ENCODE measurements around the gene LRRIQ4. TPM values are rescaled to one million over a fixed set of nuclear protein-coding genes. Genes with fewer than 3 reads are reported as not detected.

LRRIQ4 gene
- total RNA-seq = not detected in 2 replicates

DNA sequence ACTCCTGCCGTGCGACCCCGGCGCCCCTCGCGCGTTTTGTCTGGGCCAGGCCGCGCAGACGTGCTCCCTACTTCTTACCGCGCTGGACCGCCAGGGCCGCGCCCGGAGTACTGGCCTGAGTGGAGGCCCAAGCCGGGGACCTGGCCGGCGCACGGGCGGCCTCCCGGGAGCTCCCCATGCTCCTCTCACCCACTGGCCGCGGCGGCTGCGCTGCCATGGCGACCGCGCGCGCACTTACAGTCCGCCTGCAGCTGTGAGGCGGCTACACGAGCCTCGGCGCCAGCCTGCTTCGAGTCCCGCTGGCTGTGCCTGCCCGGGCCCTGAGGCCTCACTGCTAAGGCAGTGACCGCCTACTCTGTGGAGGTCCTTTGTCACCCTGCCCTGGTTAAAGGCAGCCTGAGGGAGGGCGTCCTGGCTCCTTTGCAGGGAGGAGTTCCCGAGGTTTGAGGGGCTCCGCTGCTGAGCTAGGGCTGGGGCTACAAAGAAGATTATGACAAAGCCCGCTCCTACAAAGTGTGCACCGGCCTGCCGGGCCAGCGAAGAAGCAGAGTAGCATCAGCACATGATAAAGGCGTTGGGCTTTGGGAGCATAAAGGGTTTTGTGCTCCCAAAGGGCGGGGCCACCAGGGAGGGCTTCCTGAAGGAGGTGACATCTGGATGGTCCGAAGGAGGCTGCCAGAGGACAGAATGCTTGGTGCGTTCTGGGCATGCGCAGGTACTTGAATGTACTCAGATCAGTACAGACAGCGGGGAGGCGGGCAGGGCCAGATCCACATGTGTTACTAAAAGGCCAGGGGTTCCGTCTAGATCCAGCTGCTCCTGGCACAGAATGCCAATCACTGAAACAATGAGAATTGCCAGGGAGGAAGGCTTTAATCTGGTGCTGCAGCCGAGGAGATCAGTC is at the start of gene LRRIQ4, which contains the start of gene LRRC34:
Gene LRRIQ4 (plus strand): TSS at position 539 of the 904 bp plus-strand sequence. CDS start 9,052 bp downstream, outside the sequence.
Gene LRRC34 (minus strand): TSS at position 573 of the 904 bp plus-strand sequence. CDS start 356 bp downstream, at position 217.

DNA sequence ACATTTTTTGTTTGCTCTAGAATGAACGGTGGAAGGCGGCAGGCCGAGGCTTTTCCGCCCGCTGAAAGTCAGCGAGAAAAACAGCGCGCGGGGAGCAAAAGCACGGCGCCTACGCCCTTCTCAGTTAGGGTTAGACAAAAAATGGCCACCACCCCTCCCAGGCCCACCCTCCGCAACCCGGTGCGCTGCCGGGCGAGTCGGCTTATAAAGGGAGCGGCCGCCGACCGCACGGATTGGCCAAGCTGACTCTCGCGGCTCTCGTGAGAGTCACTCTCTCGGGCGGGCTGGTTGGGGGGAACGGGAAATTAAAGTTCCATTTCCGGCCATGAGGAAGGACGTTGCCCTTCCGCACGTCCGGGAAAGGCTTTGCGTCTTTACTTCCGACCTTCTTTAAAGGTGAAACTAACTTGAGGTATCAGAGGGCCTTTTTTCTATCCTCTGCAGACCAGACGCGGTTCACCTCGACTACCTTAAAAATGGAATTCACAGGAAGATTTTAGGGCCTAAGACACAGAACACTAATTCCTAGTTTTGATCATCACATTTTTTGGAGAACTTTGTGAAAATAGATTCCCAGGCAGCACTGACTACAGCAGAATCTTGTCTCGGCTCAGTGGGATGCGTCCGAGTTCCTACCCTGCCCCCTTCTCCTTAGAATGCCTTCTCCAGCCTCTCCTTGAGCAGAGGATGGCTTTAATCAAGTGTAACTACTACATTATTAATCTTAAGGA is 47.6 kb upstream of the LRRIQ4 start, which contains the start of gene TERC:
Gene TERC (minus strand): TSS at position 179 of the 731 bp plus-strand sequence.

DNA sequence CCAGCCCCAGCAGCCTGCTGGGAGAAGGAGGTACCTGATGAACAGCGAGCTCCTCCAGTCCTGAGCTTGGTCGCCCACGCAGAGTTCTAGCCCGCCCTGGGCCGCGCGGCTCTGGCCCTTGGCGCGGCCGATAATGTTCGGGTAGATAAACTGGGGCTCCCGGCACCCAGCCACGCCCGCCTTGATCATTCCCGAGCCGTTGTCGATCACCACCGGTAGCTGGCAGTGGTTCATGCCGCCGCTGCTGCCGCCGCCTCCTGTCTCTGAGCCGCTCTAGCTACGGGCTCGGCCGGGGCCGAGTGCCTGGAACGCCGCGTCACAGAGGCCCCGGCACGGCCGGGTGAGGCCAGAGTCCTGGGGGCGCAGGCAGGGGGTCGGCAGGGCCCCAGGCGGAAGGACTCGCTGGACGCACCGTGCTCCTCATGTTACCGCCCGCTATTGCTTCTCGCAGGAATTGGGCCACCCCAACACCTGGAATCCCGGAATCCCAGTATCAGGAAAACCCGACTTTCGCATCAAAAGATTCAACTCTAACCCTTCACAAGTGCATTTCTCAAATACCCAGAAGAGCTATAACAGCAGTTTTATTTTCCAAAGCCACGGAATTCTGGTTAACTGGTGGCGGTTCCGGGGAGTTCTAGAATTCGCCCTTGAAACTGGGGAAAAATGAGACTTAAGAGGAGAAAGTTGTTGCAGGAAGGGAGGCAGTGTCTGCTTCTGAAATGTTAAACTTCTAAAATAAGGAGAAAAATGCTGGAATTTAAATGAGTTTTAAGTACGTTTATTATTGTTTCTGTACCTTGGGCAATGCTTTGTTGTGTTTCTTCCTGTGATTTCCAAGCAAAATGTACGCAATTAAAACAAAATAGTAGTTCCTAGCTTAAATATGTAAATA is 43.1 kb upstream of the LRRIQ4 start, which contains the start of gene ACTRT3:
Gene ACTRT3 (minus strand): TSS at position 275 of the 895 bp plus-strand sequence. CDS start 41 bp downstream, at position 234.

DNA sequence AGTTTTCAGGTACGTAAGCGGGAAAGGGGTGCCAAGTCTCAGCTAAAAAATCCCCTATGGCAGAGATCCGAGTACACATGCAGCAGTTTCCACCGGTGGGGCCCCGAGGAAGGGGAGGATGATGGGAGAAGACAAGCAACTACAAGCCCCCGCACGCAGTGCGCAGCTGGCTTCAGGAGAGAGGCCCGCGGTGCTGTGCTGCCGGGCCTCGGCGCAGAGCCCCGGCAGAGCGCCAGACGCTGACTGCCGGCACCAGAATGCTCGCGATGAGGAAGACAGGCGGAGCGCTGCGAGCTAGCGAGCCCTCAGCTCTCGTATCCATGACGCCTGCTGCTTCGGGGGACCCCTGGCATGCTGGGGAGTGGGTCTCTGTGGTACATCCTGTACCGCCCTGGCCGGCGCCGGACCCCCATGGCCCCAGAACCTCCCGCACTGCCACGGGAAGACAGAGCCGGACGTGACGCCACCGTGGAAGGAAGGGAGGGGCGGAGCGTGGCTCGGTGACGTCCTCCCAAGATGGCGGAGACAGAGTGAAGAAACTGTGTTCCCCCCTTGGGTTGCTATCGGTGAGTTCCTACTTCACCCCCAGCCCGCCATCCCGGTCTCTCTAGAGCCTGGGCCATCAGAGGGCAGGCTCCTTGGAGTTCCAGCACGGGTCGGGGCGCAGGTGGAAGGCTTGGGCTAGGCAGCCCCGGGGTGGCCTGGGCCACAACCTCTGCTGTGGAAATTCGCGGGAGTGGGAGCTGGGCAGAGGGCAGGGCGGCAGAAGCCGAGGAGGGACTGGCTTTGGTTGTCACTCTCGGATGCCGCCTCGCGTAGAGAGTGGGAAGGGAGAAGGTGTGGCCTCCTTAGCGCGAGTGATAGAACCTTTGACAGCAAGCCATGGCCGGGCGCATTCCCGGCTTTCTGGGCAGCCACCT is 39.5 kb upstream of the LRRIQ4 start, which contains the start of gene MYNN:
Gene MYNN (plus strand): TSS at position 500 of the 920 bp plus-strand sequence. CDS start 900 bp downstream, outside the sequence.

DNA sequence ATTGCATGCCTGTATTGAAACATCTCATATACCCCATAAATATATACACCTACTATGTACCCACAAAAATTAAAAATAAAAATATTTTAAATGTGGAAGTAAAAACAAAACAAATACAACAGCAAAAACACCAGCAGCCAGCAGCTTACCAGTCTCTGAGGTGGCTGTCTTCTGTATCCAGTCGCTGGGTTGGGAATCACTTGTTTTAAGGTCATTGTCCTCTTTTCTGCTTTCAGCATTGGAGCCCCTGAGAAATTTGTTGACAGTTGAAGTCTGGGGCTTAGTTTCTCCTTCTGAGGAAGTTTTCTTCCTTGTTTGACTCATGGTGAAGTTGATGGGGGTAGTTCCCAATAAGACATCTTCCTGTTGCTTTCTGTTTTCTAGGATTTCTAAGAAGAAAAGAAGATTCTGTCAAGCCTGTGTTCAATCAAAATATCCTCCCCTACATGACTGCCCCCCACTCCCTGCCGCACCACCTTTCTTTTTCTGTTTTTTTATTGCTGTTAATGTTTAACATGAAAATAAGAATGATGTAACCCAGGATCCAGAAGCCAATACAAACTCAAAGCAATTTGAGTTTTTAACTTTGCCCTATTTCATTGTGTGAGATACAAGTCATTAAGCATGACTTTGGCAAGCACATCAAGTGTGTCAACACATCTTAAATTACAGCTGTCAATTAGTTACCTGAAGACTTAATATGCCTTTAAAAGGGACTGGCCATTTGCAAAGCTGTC is 57.0 kb downstream of the LRRIQ4 start, which contains the start of gene LRRC31:
Gene LRRC31 (minus strand): TSS at position 452 of the 737 bp plus-strand sequence. CDS start 128 bp downstream, at position 324.

Other genes with a start within 250 kb of the LRRIQ4 start
- gene MECOM, start 149.2 kb upstream of the LRRIQ4 start, total RNA-seq = 26.5 and 32.6 TPM in 2 replicates
- 198 and 340 TPM in 2 replicates for gene TERC, start 47.8 kb upstream of the LRRIQ4 start, total RNA-seq
- gene ACTRT3, start 43.3 kb upstream of the LRRIQ4 start, total RNA-seq = 2.1 and 7.2 TPM in 2 replicates
- gene MYNN, start 39.5 kb upstream of the LRRIQ4 start, total RNA-seq = 9.9 and 11.7 TPM in 2 replicates
- gene LRRC34, start within 50 bp of the LRRIQ4 start, total RNA-seq = 1.6 and 10.5 TPM in 2 replicates
- not detected in 2 replicates for gene LRRC31, start 57.1 kb downstream of the LRRIQ4 start, total RNA-seq
- not detected in 2 replicates for gene SAMD7, start 98.7 kb downstream of the LRRIQ4 start, total RNA-seq
- 20.2 and 28.7 TPM in 2 replicates for gene SEC62, start 153.9 kb downstream of the LRRIQ4 start, total RNA-seq
- gene GPR160, start 225.1 kb downstream of the LRRIQ4 start, total RNA-seq = 0.16 and 3.1 TPM in 2 replicates